Ascending aorta (tissue), 2 donors: ENCODE results near the gene KLF11. TPM values are rescaled to one million over a fixed set of nuclear protein-coding genes. Genes with fewer than 3 reads are reported as not detected.
"Not testable (repeated sequence)": the region's sequence is repeated elsewhere in the genome, so short reads cannot be mapped to it uniquely, and the experiment has no call there.

ENCODE experiments used
- DNase-seq, 2 donors: peaks; one replicate each; pipeline ENCODE4 v3.0.0-alpha.2; 2019; ENCODE audit warnings: low spot score in 2 of 2
- H3K27ac ChIP-seq, 2 donors: fragments of 200-600 bp; sonication (generic); one replicate each; pipeline ENCODE4 v1.5.1; 2016 to 2017; ENCODE audit warnings: mild to moderate bottlenecking in 1 of 2
- H3K27me3 ChIP-seq: fragments of 200-600 bp; sonication (generic); one replicate; pipeline ENCODE4 v1.5.1; 2017
- H3K36me3 ChIP-seq, 2 donors: fragments of 200-600 bp; sonication (generic); one replicate each; pipeline ENCODE4 v1.5.1; 2016
- H3K4me1 ChIP-seq, 2 donors: fragments of 200-600 bp; sonication (generic); one replicate each; pipeline ENCODE4 v1.5.1; 2016 to 2017; ENCODE audit warnings: mild to moderate bottlenecking in 1 of 2
- H3K4me3 ChIP-seq, 2 donors: fragments of 200-600 bp; sonication (generic); one replicate each; pipeline ENCODE4 v1.5.1; 2016 to 2017; ENCODE audit warnings: mild to moderate bottlenecking in 1 of 2
- H3K9me3 ChIP-seq, 2 donors: fragments of 200-600 bp; sonication (generic); one replicate each; pipeline ENCODE4 v1.5.1; 2016
- CTCF ChIP-seq, 3 experiments: fragments of 200-600 bp in 2 of 3; fragments of 450-650 bp in 1 of 3; sonication (generic) in 2 of 3; IDR thresholded peaks; one replicate each; pipeline ENCODE4 v1.5.1; 2016 to 2019; ENCODE audit warnings: antibody characterized with exemption in 3 of 3, mild to moderate bottlenecking in 1 of 3, moderate library complexity in 1 of 3
- intact Hi-C: fragments of 100-400 bp; cut with DNase I; formaldehyde crosslinking; loops from one replicate; pipeline ENCODE4 v1.15.1; 2023
- total RNA-seq: library from RNA; depleted of rRNA; stranded (reverse); fragments of >200 nt; gene quantifications from one replicate; pipeline ENCODE4 v1.1.0, GENCODE V29; 2016

The KLF11 gene
- total RNA-seq, 1 donor from 2014 or later: 37.6 TPM

DNA sequence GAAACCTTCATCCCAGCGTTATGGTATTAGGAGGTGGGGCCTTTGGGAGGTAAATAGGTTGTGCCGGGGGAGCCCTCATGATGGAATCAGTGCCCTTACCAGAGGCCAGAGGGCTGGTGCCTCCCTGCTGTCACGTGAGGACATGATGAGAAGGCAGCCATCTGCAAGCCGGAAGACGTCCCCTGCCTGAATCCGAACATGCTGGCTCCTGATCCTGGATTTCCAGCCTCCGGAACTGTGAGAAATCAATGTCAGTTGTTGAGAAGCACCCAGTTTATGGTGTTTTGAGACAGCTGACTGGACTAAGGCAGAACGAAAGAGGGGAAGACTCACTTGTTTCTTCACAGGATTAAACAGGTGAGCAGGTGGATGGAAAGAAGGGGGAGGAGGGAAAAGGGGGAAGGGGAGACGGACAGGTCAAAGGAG is 13.0 kb upstream of the KLF11 start:
- Histone ChIP-seq H3K9me3 (no peaks in the 10 kb centered on the region), H3K36me3 (no peaks in the 10 kb centered on the region), H3K27ac (no peak overlapping the region), H3K4me3 (no peak overlapping the region), H3K27me3 (no peaks in the 10 kb centered on the region), H3K4me1 (peaks cover 0 to 3% of the 10 kb centered on the region in 2 donors)
- no peak for TF ChIP-seq CTCF (IDR thresholded peaks at IDR 0.05)
- no peak for DNase-seq
- intact Hi-C loops: no loop called here

DNA sequence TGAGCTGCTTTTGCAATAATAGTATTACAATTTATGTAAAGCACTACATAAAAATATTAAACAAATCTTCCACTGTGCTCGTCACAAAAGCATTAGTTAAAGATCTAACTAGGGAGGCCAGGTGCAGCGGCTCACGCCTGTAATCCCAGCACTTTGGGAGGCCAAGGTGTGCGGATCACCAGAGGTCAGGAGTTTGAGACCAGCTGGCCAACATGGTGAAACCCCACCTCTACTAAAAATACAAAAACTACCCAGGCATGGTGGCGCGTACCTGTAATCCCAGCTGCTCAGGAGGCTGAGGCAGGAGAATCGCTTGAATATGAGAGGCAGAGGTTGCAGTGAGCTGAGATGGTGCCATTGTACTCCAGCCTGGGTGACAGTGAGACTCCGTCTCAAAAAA is 12.6 kb upstream of the KLF11 start:
- H3K4me3 ChIP-seq, intact Hi-C loops, H3K4me1 ChIP-seq, H3K27me3 ChIP-seq, DNase-seq, H3K9me3 ChIP-seq, H3K36me3 ChIP-seq, H3K27ac ChIP-seq: not testable (repeated sequence)

DNA sequence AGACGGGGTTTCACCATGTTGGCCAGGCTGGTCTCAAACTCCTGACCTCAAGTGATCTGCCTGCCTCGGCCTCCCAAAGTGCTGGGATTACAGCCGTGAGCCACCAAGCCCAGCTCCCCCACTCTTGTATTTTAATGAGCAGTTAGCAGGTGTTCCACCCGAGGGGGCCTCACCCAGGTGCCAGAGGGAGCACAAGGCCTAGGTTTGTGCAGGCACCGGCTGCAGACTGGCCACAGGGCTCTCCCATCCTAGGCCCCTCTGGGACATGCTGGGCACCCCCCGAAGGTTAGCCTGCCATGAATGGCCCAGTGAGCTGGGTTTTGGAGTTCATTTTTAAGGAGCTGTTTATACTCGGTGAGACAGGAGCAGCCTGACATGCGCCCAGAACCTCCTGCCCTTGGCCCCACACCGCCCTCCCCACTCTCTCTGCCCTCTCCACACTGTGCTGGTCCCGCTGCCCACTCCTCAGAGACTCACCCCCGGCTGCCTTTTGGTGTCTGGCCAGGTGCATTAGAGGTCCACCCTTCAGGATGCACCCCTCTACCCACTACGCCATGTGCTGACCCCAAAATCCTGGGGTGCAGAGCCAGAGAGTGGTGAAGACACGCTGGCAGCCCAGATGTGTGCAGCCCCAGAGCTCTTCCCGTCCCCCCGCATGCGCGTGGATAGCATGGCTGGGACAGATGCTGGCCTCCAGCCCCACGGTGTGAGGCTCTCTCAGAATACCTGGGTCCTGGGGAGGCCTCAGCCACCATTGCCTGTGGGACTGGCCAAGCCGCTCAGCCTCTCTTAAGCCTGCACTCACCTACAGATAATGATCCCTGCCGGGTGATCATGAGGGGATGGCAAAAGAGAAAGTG is 11.2 kb upstream of the KLF11 start:
- DNase-seq: no peak
- no peaks in the 10 kb centered on the region for H3K27me3 ChIP-seq
- H3K4me3 ChIP-seq: no peak overlapping the region
- no peak overlapping the region for H3K27ac ChIP-seq
- no peak for TF ChIP-seq CTCF (IDR thresholded peaks at IDR 0.05)
- no peaks in the 10 kb centered on the region for H3K36me3 ChIP-seq
- no peaks in the 10 kb centered on the region for H3K9me3 ChIP-seq
- peaks cover 12 to 19% of the 10 kb centered on the region in 2 donors for H3K4me1 ChIP-seq
- intact Hi-C loops: no loop called here

- no peaks in the 10 kb centered on the region for H3K36me3 ChIP-seq
- no peak overlapping the region for H3K4me3 ChIP-seq
- no peak for TF ChIP-seq CTCF (IDR thresholded peaks at IDR 0.05)
- no peaks in the 10 kb centered on the region for H3K27me3 ChIP-seq
- no peak overlapping the region for H3K27ac ChIP-seq
- peaks cover 16 to 25% of the 10 kb centered on the region in 2 donors for H3K4me1 ChIP-seq
- no peak for DNase-seq
- intact Hi-C loops: no loop called here
- H3K9me3 ChIP-seq: no peaks in the 10 kb centered on the region
These were observed 10.6 kb upstream of the KLF11 start for GRCh38 chr2:10032746-10033105.

DNA sequence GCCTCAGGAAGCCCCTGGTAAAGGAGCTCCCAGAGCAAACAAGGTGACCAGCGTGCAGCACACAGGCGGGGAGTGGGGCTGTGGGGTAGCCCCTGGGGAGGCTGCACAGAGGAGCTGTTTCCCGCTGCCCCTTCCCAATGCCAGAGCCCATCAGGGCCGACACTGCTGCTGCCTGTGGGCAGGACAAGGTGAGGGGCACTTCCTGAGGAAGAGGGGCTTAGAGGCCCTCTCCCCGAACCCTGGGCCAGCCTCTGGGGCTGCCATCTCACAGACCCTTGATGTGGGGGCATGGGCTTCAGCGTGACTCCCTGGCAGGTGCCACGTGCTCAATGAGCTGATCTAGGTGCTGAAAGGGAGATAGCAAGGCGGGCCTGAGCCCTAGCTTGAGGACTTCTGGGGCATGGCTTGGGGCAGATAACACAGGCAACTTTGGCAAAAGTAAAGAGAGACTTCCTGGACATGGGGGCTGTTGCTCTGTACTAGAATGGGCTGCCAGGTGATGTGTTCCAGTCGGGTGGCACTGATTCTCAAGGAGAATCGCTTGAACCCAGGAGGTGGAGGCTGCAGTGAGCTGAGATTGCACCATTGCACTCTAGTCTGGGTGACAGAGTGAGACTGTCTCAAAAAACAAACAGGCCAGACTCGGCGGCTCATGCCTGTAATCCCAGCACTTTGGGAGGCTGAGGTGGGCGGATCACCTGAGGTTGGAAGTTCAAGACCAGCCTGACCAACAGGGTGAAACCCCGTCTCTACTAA is 9.9 kb upstream of the KLF11 start:
- H3K27me3 ChIP-seq: no peaks in the 10 kb centered on the region
- no peak for DNase-seq
- H3K4me1 ChIP-seq: peaks cover 16 to 30% of the 10 kb centered on the region in 2 donors
- H3K9me3 ChIP-seq: no peaks in the 10 kb centered on the region
- H3K36me3 ChIP-seq: no peaks in the 10 kb centered on the region
- no peak overlapping the region for H3K27ac ChIP-seq
- H3K4me3 ChIP-seq: no peak overlapping the region
- TF ChIP-seq CTCF (IDR thresholded peaks at IDR 0.05): no peak
- intact Hi-C loops: loop anchor here (2.0 kb wide), 1 partner anchor 15 kb away; no protein-coding TSS in a partner anchor
